Measurements from ENCODE around the gene MAD2L1BP. TPM values are rescaled to one million over a fixed set of nuclear protein-coding genes. Genes with fewer than 3 reads are reported as not detected.

The MAD2L1BP gene
- total and polyA plus RNA-seq, 2 donors from 2014 or later, result 19.0 to 31.0 TPM

DNA sequence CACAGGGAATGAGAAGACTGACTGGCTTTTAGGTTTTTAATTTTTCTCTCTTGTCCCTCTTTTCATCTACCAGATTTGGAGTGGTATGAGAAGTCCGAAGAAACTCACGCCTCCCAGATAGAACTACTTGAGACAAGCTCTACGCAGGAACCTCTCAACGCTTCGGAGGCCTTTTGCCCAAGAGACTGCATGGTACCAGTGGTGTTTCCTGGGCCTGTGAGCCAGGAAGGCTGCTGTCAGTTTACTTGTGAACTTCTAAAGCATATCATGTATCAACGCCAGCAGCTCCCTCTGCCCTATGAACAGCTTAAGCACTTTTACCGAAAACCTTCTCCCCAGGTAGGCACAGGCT, 644 bp downstream of the MAD2L1BP start:
- Histone ChIP-seq H3K36me3 (ENCODE audit: control insufficient read depth in 2 of 3, insufficient read depth in 3 of 3, low read length in 3 of 3) (peaks cover 3 to 17% (median 3%) of the 10 kb centered on the region in 3 donors), H3K4me1 (ENCODE audit: control insufficient read depth in 2 of 3, insufficient read depth in 2 of 3, low read depth in 1 of 3, low read length in 3 of 3) (peaks cover 0 to 4% (median 0%) of the 10 kb centered on the region in 3 donors), H3K9me3 (ENCODE audit: control insufficient read depth in 2 of 3, insufficient read depth in 1 of 3, low read length in 3 of 3) (no peaks in the 10 kb centered on the region), H3K27me3 (ENCODE audit: control insufficient read depth, insufficient read depth, low read length) (no peaks in the 10 kb centered on the region), H3K9ac (ENCODE audit: low read length in 3 of 3) (peak overlapping the region; percentile 90 to 96 (median 93)), H3K27ac (ENCODE audit: low read depth in 2 of 2, low read length in 2 of 2) (peak overlapping the region in 1 of 2 donors; percentile 77), H3K4me3 (ENCODE audit: low read length in 3 of 3) (peak overlapping the region; percentile 95 to 98 (median 98))
- FAIRE-seq, result no peak
- intact Hi-C loops (cut with DNase I), result no loop called here
- TF ChIP-seq, protein P1, sequence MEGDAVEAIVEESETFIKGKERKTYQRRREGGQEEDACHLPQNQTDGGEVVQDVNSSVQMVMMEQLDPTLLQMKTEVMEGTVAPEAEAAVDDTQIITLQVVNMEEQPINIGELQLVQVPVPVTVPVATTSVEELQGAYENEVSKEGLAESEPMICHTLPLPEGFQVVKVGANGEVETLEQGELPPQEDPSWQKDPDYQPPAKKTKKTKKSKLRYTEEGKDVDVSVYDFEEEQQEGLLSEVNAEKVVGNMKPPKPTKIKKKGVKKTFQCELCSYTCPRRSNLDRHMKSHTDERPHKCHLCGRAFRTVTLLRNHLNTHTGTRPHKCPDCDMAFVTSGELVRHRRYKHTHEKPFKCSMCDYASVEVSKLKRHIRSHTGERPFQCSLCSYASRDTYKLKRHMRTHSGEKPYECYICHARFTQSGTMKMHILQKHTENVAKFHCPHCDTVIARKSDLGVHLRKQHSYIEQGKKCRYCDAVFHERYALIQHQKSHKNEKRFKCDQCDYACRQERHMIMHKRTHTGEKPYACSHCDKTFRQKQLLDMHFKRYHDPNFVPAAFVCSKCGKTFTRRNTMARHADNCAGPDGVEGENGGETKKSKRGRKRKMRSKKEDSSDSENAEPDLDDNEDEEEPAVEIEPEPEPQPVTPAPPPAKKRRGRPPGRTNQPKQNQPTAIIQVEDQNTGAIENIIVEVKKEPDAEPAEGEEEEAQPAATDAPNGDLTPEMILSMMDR (IDR thresholded peaks at IDR 0.05; ENCODE audit: borderline replicate concordance, extremely low read depth, insufficient read depth), result no peak
- DNase-seq, result peak in 1 of 5 donors; percentile 33

DNA sequence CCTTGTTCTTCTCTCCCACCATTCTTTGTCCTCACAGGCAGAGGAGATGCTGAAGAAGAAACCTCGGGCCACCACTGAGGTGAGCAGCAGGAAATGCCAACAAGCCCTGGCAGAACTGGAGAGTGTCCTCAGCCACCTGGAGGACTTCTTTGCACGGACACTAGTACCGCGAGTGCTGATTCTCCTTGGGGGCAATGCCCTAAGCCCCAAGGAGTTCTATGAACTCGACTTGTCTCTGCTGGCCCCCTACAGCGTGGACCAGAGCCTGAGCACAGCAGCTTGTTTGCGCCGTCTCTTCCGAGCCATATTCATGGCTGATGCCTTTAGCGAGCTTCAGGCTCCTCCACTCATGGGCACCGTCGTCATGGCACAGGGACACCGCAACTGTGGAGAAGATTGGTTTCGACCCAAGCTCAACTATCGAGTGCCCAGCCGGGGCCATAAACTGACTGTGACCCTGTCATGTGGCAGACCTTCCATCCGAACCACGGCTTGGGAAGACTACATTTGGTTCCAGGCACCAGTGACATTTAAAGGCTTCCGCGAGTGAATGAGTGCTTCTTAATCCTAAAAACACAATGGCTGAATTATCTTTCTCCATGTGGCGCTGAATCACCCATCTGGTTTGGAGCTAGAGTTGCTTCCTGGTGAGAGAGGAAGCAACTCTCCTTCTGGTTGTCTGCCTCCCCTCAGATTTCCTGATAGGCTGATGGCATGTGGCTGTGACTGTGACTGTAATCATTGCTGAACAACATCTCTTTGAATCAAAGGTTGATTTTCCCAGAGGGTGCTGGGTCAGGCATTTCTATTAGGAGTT, 4.6 kb downstream of the MAD2L1BP start:
- H3K4me1 ChIP-seq (ENCODE audit: control insufficient read depth in 2 of 3, insufficient read depth in 2 of 3, low read depth in 1 of 3, low read length in 3 of 3), result peaks cover 0 to 4% (median 0%) of the 10 kb centered on the region in 3 donors
- no peak overlapping the region for H3K4me3 ChIP-seq (ENCODE audit: low read length in 3 of 3)
- H3K9me3 ChIP-seq (ENCODE audit: control insufficient read depth in 2 of 3, insufficient read depth in 1 of 3, low read length in 3 of 3), result no peaks in the 10 kb centered on the region
- FAIRE-seq (no peak), DNase-seq (no peak)
- H3K36me3 ChIP-seq (ENCODE audit: control insufficient read depth in 2 of 3, insufficient read depth in 3 of 3, low read length in 3 of 3), result peaks cover 5 to 20% (median 5%) of the 10 kb centered on the region in 3 donors
- intact Hi-C loops (cut with DNase I), result no loop called here
- H3K27ac ChIP-seq (ENCODE audit: low read depth in 2 of 2, low read length in 2 of 2), result no peak overlapping the region
- TF ChIP-seq, protein P1 (IDR thresholded peaks at IDR 0.05; ENCODE audit: borderline replicate concordance, extremely low read depth, insufficient read depth), result no peak
- H3K9ac ChIP-seq (ENCODE audit: low read length in 3 of 3), result no peak overlapping the region
- H3K27me3 ChIP-seq (ENCODE audit: control insufficient read depth, insufficient read depth, low read length), result no peaks in the 10 kb centered on the region

DNA sequence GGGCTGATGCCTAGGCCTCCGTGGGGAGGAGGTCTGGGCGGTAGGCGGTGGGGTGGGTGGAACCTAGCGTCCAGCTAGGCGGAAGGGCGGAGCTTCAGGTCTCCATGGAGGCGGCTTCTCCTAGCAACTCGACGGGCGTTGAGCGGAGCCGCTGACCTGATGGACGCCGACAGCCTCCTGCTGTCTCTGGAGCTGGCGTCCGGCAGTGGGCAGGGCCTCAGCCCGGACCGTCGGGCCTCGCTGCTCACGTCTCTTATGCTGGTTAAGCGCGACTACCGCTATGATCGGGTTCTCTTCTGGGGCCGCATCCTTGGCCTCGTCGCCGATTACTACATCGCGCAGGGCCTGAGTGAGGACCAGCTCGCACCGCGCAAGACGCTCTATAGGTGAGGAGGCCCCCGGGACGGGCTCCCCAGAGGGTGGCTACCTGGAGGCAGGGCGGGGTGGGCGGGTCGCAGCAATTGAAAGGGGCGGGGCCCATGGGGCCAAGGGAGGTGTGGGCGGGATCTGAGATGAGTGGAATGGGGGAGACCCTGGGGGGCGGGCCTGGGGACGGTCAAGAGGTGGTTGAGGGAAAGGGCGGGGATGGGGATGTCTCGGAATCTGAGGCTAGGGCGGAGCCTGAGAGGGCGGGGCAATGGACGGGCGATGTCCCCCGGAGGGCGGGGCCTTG, 9.4 kb downstream of the MAD2L1BP start, which contains the start of gene RSPH9:
Gene RSPH9, plus strand, starts transcription at position 97 of the 673 bp plus-strand sequence. Its CDS starts 63 bp downstream, at position 160.
- DNase-seq (peak; percentile 83 to 92 (median 90)), FAIRE-seq (no peak)
- peak within 1 kb of the TSS in 1 of 3 donors; percentile 31 for H3K9ac ChIP-seq (ENCODE audit: low read length in 3 of 3)
- intact Hi-C loops (cut with DNase I), result no loop called here
- no peak within 1 kb of the TSS for H3K27ac ChIP-seq (ENCODE audit: low read depth in 2 of 2, low read length in 2 of 2)
- H3K9me3 ChIP-seq (ENCODE audit: control insufficient read depth in 2 of 3, insufficient read depth in 1 of 3, low read length in 3 of 3), result no peaks in the 10 kb centered on the region
- peaks cover 0 to 3% (median 0%) of the 10 kb centered on the region in 3 donors for H3K4me1 ChIP-seq (ENCODE audit: control insufficient read depth in 2 of 3, insufficient read depth in 2 of 3, low read depth in 1 of 3, low read length in 3 of 3)
- peaks cover 3 to 12% (median 5%) of the 10 kb centered on the region in 3 donors for H3K36me3 ChIP-seq (ENCODE audit: control insufficient read depth in 2 of 3, insufficient read depth in 3 of 3, low read length in 3 of 3)
- H3K4me3 ChIP-seq (ENCODE audit: low read length in 3 of 3), result peak within 1 kb of the TSS; percentile 36 to 47 (median 47)
- H3K27me3 ChIP-seq (ENCODE audit: control insufficient read depth, insufficient read depth, low read length), result no peaks in the 10 kb centered on the region
- TF ChIP-seq, protein P1 (IDR thresholded peaks at IDR 0.05; ENCODE audit: borderline replicate concordance, extremely low read depth, insufficient read depth), result no peak

All from kidney (tissue), 14 donors.